GM10266 (cell line): ENCODE results near the gene HIVEP3.

Experiments used
- DNase-seq: peaks from one replicate; pipeline ENCODE4 v3.0.0; 2012; ENCODE audit errors: extremely low spot score
- CTCF ChIP-seq: IDR thresholded peaks from 2 replicates; pipeline ENCODE4 v1.5.1; 2012; ENCODE audit warnings: mild to moderate bottlenecking, low read depth; ENCODE audit not compliant: control insufficient read depth, insufficient read depth; ENCODE audit errors: missing control alignments

The HIVEP3 gene

GRCh38 chr1:41791667-41792484 is 126.8 kb downstream of the HIVEP3 start:
- DNase-seq: no peak
- no peak for TF ChIP-seq CTCF

GRCh38 chr1:41790351-41790750 is 128.4 kb downstream of the HIVEP3 start:
- no peak for DNase-seq
- no peak for TF ChIP-seq CTCF

GRCh38 chr1:41789661-41790330 is 128.9 kb downstream of the HIVEP3 start:
- no peak for DNase-seq
- TF ChIP-seq CTCF: no peak

DNA sequence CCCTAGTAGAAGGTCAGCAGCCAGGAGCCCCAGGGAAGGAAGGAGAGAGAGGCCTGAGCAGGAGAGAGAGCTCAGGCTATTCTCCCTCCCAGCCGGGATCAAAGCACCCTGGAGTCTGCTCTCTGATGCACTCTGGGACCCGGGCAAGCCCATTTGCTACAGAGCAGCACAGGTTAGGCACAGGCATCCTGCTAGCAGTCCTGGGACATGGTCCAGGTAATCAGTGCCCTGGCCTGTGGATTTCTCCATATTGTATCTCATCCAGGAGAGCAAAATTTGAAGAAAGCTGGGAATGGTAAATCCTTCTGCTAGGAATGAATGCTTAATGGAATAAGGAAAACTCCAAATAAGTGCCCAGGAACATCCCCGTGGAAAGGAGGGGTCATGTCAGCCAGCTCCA is 130.3 kb downstream of the HIVEP3 start:
- no peak for DNase-seq
- TF ChIP-seq CTCF: no peak

GRCh38 chr1:41784531-41785274 is 134.0 kb downstream of the HIVEP3 start:
- no peak for DNase-seq
- no peak for TF ChIP-seq CTCF

DNA sequence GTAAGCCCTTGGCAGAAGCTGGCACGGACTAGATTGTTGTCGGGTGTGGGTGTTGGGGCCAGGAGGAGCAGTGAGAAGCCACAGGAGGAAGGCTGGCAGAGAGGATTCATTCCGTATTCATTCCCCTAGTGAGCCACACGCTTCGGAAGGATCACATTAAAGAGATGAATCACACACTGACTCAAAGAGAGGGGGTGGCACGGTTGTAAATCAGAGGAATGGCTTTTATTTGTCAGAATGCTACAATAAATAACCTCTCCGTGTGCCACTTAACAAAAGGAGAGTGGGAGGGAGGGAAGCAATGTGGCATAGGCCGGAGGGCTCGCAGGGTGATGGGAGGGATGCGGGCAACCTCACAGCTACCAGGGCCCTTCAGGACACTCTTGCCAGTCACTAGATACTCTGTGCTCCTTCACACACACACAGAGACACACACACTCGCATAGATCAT is 135.5 kb downstream of the HIVEP3 start:
- no peak for TF ChIP-seq CTCF
- no peak for DNase-seq
